Prostate gland (tissue), 2 donors: Measurements from ENCODE around the gene ENPP5.

Experiments
- POLR2A ChIP-seq: fragments of 450-650 bp; IDR thresholded peaks from one replicate; pipeline ENCODE4 v1.6.1; 2016; ENCODE audit warnings: antibody characterized with exemption, mild to moderate bottlenecking
- POLR2AphosphoS5 ChIP-seq: sonication (generic); formaldehyde crosslinking; IDR thresholded peaks from one replicate; pipeline ENCODE4 v1.6.1; 2017; ENCODE audit warnings: antibody characterized with exemption
- TF ChIP-seq, protein P1 (sequence below), 4 experiments: fragments of 200-600 bp in 2 of 4; fragments of 450-650 bp in 2 of 4; sonication (generic) in 2 of 4; IDR thresholded peaks; 1 replicate in 3 of 4; 2 replicates in 1 of 4; pipeline ENCODE4 v1.5.1; 2016 to 2019; ENCODE audit warnings: antibody characterized with exemption in 4 of 4, mild to moderate bottlenecking in 2 of 4, moderate library complexity in 2 of 4

GRCh38 chr6:46135176-46135575, 35.6 kb downstream of the ENPP5 start:
- TF ChIP-seq POLR2A = no peak
- TF ChIP-seq POLR2AphosphoS5 = no peak
- TF ChIP-seq, protein P1, sequence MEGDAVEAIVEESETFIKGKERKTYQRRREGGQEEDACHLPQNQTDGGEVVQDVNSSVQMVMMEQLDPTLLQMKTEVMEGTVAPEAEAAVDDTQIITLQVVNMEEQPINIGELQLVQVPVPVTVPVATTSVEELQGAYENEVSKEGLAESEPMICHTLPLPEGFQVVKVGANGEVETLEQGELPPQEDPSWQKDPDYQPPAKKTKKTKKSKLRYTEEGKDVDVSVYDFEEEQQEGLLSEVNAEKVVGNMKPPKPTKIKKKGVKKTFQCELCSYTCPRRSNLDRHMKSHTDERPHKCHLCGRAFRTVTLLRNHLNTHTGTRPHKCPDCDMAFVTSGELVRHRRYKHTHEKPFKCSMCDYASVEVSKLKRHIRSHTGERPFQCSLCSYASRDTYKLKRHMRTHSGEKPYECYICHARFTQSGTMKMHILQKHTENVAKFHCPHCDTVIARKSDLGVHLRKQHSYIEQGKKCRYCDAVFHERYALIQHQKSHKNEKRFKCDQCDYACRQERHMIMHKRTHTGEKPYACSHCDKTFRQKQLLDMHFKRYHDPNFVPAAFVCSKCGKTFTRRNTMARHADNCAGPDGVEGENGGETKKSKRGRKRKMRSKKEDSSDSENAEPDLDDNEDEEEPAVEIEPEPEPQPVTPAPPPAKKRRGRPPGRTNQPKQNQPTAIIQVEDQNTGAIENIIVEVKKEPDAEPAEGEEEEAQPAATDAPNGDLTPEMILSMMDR (IDR thresholded peaks at IDR 0.05) = no peak
